ENCODE data around the gene C18orf32. TPM values are rescaled to one million over a fixed set of nuclear protein-coding genes. Genes with fewer than 3 reads are reported as not detected.

Gene C18orf32
- total RNA-seq, 6 experiments from 2014 or later = 24.8 to 41.1 (median 31.1) TPM

- no peaks in the 10 kb centered on the region for H3K9me3 ChIP-seq
- intact Hi-C loops (cut with DNase I) = no loop called here
- no peak overlapping the region for H3K4me3 ChIP-seq
- TF ChIP-seq POLR2A (IDR thresholded peaks at IDR 0.05) = no peak
- no peak for TF ChIP-seq CTCF (IDR thresholded peaks at IDR 0.05)
- no peak for ATAC-seq
- H3K27me3 ChIP-seq = no peaks in the 10 kb centered on the region
- no peaks in the 10 kb centered on the region for H3K36me3 ChIP-seq
- H3K27ac ChIP-seq = no peak overlapping the region
- DNase-seq = no peak
- H3K4me1 ChIP-seq = no peaks in the 10 kb centered on the region
- 25% methylated on average over 1 of the region's 1 CpG for WGBS (ENCODE audit: insufficient coverage, low coverage, low lambda C conversion rate, missing lambda C conversion rate)
Observed at GRCh38 chr18:49503931-49504330, 16.9 kb upstream of the C18orf32 start.

DNA sequence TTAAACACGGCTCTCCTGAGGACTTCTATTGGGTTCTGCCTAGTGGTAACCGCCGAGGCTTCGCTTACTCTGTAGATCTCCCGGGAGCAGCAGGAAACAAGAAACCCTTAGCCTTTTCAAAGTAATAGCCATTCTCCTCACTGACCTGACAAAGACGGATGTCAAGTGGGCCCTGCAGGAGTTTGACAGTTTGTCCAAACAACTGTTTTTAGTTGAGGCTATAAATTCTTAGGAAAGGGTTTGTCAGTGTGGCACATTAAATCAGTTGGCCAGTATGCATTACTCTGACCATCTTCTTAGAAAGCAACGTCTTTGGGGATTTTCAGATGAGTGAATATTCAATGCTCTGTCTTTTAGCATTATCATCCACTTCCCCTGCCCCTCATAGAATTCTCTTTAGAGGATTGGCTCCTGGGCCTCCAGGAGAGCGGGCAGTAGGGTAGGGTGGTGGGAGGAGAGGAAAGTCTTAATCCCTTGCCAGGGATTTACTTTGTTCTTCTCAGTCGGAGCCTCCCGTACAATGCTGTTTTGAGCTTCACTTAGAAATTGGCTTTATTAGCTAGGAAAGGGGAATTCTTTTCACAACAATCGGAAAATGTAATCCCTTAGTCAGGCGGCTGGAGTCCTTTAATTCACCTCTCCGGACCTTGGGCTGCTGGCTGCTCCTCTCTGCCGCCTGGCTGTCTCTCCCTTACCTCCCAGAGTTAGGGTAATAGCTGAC, 13.3 kb upstream of the C18orf32 start:
- Histone ChIP-seq H3K9me3 (no peaks in the 10 kb centered on the region), H3K27ac (no peak overlapping the region), H3K27me3 (no peaks in the 10 kb centered on the region), H3K4me3 (no peak overlapping the region), H3K36me3 (no peaks in the 10 kb centered on the region), H3K4me1 (no peaks in the 10 kb centered on the region)
- TF ChIP-seq POLR2A (IDR thresholded peaks at IDR 0.05) (no peak), CTCF (IDR thresholded peaks at IDR 0.05) (no peak)
- DNase-seq (no peak), ATAC-seq (no peak)
- intact Hi-C loops (cut with DNase I) = no loop called here
- 72% methylated on average over 14 of the region's 14 CpGs for WGBS (ENCODE audit: insufficient coverage, low coverage, low lambda C conversion rate, missing lambda C conversion rate)

DNA sequence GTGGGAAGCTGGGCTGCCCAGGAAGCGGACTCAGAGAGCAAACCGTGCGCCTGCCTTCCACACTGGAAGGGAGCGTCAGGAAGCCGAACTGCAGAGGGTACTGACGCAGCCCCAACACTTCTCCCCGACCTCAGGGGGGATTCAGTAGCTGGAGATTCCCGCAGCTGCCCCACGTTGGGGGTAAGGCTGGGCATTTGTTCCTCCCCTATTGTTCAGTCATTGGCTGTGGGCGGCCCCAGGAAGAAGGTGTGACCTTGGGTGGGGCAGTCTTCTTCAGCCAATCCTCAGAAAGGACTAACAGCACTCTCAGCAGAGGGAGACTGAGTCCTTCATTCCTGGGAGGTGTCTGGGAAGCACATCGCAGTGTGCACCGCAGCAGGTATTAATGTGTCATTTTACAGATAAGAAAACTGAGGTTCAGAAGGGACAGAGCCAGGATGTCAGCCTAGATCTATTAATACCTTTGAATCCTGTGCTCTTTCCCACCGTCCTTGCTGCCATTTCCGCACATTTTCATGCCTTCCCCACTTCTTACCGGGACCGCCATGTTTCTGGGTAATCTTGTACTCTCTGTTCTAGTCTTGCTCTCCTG, 12.1 kb upstream of the C18orf32 start:
- DNase-seq (no peak), ATAC-seq (no peak)
- no peaks in the 10 kb centered on the region for H3K36me3 ChIP-seq
- no peak overlapping the region for H3K27ac ChIP-seq
- TF ChIP-seq POLR2A (IDR thresholded peaks at IDR 0.05) (no peak), CTCF (IDR thresholded peaks at IDR 0.05) (no peak)
- intact Hi-C loops (cut with DNase I) = no loop called here
- no peaks in the 10 kb centered on the region for H3K9me3 ChIP-seq
- H3K4me3 ChIP-seq = no peak overlapping the region
- 81% methylated on average over 9 of the region's 16 CpGs for whole genome bisulfite sequencing (ENCODE audit: insufficient coverage, low coverage, low lambda C conversion rate, missing lambda C conversion rate)
- no peaks in the 10 kb centered on the region for H3K4me1 ChIP-seq
- H3K27me3 ChIP-seq = no peaks in the 10 kb centered on the region

DNA sequence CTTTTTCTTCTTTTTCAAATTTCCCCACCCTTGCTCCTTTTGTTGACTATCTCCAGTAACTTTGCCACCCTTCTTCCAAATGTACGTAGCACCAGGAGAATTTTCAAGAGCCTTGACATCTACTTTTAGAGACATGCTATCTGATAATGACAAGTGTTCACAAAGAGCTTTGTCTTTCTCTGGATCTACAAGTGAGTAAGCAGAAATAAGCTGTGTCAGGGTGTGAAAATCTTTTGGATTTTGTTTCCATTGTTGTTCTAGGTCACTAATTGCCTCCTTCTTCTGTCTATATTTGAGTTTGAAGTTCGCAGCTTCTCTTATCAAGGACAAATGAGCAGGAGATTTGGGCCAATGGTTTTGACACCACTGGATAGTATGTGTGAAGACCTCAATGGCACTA, 8.4 kb upstream of the C18orf32 start:
- Histone ChIP-seq H3K4me1 (peaks cover 0 to 10% (median 3%) of the 10 kb centered on the region in 4 donors), H3K9me3 (no peaks in the 10 kb centered on the region), H3K36me3 (peaks cover 0 to 10% (median 3%) of the 10 kb centered on the region in 4 donors), H3K27me3 (no peaks in the 10 kb centered on the region), H3K27ac (no peak overlapping the region), H3K4me3 (no peak overlapping the region)
- DNase-seq (no peak), ATAC-seq (no peak)
- 72% methylated on average over 2 of the region's 2 CpGs for WGBS (ENCODE audit: insufficient coverage, low coverage, low lambda C conversion rate, missing lambda C conversion rate)
- intact Hi-C loops (cut with DNase I) = no loop called here
- no peak for TF ChIP-seq POLR2A (IDR thresholded peaks at IDR 0.05)
- TF ChIP-seq CTCF (IDR thresholded peaks at IDR 0.05) = no peak

Measured in right lobe of liver (tissue), 6 donors.